Fibroblast of the aortic adventitia (primary cell): Measurements from ENCODE around the gene HNRNPLL. TPM values are rescaled to one million over a fixed set of nuclear protein-coding genes. Genes with fewer than 3 reads are reported as not detected.
A peak's percentile ranks its signal among the peaks of the same experiment; 100 is the strongest.
"Not testable (repeated sequence)": the region's sequence is repeated elsewhere in the genome, so short reads cannot be mapped to it uniquely, and the experiment has no call there.

ENCODE experiments used
- DNase-seq: peaks from one replicate; pipeline ENCODE4 v3.0.0-alpha.2; 2010; ENCODE audit warnings: low read depth
- H3K4me3 ChIP-seq: 2 replicates; pipeline ENCODE4 v1.5.1; 2011; ENCODE audit warnings: low read depth, mild to moderate bottlenecking, control low read depth, low read length, moderate library complexity
- total RNA-seq: library from RNA; depleted of rRNA; stranded (reverse); fragments of >200 nt; gene quantifications from 2 replicates; pipeline ENCODE4 v1.2.3, GENCODE V29; 2012; ENCODE audit warnings: low replicate concordance
- TF ChIP-seq, protein P1 (sequence below): IDR thresholded peaks from 2 replicates; pipeline ENCODE4 v1.5.1; 2011; ENCODE audit warnings: mild to moderate bottlenecking, low read length, control low read depth, inconsistent platforms; ENCODE audit not compliant: insufficient read depth

The HNRNPLL gene
- total RNA-seq, 1 donor = 45.0 TPM

DNA sequence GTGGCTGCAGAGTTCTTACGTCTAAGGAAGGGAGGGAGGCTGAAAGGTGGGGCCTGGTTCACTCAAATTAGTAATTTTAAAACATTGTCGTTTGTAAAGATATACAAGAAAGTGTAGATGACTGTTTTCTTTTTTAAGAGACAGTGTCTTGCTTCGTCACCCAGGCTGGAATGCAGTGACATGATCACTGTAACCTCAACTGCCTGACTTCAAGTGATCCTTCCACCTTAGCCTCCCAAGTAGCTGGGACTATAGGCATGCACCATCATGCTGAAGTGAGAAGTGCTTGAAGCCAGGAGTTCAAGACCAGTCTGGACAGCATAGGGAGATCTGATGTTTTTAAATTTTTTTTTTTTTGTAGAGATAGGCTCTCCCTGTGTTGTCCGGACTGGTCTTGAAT is 52.9 kb downstream of the HNRNPLL start:
- TF ChIP-seq, protein P1, sequence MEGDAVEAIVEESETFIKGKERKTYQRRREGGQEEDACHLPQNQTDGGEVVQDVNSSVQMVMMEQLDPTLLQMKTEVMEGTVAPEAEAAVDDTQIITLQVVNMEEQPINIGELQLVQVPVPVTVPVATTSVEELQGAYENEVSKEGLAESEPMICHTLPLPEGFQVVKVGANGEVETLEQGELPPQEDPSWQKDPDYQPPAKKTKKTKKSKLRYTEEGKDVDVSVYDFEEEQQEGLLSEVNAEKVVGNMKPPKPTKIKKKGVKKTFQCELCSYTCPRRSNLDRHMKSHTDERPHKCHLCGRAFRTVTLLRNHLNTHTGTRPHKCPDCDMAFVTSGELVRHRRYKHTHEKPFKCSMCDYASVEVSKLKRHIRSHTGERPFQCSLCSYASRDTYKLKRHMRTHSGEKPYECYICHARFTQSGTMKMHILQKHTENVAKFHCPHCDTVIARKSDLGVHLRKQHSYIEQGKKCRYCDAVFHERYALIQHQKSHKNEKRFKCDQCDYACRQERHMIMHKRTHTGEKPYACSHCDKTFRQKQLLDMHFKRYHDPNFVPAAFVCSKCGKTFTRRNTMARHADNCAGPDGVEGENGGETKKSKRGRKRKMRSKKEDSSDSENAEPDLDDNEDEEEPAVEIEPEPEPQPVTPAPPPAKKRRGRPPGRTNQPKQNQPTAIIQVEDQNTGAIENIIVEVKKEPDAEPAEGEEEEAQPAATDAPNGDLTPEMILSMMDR = no peak
- DNase-seq = no peak
- H3K4me3 ChIP-seq = no peak overlapping the region

DNA sequence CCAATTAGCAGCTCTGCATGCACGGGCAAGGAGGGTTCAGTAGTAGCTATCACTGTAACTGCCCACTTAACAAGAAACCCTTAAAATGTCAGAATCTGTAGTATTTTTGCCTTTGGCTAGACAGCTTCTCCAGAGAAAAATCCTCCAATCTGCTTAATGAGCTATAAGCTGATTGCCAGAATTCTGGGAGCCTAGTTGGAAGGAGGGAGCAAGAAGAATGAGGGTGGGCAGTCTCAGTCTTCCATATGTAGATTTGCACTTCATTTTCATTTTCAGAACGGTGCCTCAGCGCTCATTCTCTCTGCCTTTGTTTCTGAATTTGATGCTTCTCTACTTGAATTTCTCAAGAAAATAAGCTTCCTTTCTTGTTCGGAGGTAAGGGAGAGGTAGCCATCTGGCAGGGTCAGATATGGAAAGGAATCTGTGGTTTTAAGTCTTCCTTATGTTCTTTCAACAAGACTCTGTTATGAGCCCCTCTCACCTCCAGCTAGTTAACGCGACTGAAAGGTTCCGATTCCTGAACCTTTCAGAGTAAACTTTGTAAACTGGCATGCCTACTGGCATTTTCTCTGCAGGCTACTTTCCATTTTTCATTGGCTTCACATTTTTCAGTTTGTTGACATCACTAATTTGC is 53.5 kb downstream of the HNRNPLL start:
- DNase-seq = no peak
- no peak overlapping the region for H3K4me3 ChIP-seq
- TF ChIP-seq, protein P1 = no peak

DNA sequence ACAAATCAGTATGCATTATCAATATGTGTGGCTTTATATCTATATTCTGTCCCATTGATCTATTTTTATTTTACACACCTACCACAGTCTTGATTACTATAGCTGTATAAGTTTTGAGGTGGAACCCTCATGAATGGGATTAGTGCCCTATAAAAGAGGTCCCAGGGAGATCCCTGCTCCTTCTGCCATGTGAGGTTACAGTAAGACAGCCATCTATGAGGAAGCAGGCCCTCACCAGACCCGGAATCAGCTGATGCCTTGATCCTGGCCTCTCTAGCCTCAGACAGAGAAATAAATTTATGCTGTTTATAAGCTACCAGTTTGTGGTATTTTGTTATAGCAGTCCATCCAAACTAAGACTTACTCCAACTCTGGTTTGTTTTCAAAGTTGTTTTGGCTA is 54.9 kb downstream of the HNRNPLL start:
- TF ChIP-seq, protein P1 = no peak
- H3K4me3 ChIP-seq = no peak overlapping the region
- DNase-seq = no peak

DNA sequence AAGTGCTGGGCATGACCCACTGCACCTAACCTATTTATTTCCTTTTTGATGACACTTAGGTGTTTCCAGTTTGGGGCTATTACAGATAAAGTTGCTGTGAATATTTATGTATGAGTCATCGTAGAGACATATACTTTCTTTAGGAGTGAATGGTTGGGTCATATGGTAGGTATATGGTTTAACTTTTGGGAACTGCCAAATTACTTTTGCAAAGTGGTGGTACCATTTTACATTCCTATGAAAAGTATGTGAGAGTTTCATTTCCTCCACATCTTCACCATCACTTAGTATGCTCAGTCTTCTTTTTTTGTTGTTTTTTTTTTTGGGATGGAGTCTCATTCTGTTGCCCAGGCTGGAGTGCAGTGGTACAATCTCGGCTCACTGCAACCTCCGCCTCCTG is 56.1 kb downstream of the HNRNPLL start:
- no peak for DNase-seq
- no peak overlapping the region for H3K4me3 ChIP-seq
- TF ChIP-seq, protein P1 = no peak

DNA sequence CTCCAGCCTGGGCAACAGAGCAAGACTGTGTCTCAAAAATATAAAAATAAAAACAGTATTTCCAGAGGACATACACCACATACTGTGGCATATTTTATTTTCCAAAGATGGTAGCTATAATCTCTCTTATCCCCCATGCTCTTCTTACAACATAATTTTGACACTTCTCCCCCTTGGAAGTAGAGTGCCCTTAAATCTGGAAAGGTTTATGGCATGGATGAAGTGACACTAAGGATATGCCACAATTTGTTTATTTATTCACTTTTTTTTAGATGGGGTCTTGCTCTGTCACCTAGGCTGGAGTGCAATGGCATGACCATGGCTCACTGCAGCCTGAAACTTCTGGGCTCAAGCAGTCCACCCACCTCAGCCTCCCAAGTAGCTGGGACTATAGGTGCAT is 56.7 kb downstream of the HNRNPLL start:
- no peak overlapping the region for H3K4me3 ChIP-seq
- TF ChIP-seq, protein P1 = no peak
- DNase-seq = no peak

DNA sequence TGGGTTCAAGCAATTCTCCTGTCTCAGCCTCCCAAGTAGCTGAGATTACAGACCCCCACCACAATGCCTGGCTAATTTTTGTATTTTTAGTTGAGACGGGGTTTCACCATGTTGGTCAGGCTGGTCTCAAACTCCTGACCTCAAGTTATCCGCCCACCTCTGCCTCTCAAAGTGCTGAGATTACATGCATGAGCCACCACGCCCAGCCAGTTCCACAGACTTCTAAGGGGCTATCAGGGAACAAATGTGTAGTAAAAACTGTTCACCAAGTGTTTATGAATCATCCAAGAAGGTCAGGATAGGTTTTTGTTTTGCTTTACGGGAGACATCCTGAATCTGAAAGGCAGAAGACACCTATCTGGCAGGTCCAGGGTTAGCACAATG is 60.5 kb downstream of the HNRNPLL start:
- DNase-seq = peak; percentile 25
- H3K4me3 ChIP-seq = not testable (repeated sequence)

DNA sequence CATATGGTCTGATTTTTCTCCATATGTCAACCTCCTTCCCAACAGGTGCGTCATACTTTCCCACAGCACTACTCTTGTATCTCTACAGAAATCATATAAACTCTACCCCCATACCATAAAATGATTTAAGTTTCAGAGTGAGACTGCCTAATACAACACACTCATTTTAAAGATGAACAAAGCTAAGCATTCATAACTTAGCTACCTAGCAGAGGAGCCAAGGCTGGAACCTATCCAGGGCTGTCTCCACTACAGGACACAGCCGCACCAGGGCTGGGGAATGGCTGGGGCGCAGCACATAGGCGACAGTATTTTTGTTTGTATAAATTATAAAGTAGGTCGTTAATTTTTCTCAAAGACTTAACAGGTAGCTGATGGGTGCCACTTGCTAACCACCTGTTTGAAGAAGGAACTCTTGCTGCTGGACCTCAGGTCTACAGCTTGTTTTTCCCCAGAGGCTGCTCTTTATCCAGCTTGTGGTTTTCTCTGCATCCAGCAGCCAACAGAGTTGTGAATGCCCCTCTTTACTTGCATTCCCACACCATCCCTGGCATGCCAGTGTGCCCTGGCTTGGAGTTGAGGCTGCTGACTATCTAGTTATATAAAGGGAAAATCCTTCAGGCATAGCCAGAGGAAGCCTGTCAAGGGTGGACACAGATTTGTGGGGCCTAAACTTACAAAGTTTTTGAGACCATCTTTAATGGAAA is 62.0 kb downstream of the HNRNPLL start:
- DNase-seq = no peak
- TF ChIP-seq, protein P1 = no peak
- no peak overlapping the region for H3K4me3 ChIP-seq
